HL-60/S4 treated with retinoic acid at 250 ng/mL for 4 days and 3 days (cell line): Measurements from ENCODE around the gene KRTAP10-12.

ENCODE experiments used
- in situ Hi-C: fragments of 300-500 bp; cut with MboI; formaldehyde crosslinking; loops from 2 replicates; pipeline ENCODE4 v1.7.0; 2022; ENCODE audit warnings: low sequenced_read_pairs

The KRTAP10-12 gene

DNA sequence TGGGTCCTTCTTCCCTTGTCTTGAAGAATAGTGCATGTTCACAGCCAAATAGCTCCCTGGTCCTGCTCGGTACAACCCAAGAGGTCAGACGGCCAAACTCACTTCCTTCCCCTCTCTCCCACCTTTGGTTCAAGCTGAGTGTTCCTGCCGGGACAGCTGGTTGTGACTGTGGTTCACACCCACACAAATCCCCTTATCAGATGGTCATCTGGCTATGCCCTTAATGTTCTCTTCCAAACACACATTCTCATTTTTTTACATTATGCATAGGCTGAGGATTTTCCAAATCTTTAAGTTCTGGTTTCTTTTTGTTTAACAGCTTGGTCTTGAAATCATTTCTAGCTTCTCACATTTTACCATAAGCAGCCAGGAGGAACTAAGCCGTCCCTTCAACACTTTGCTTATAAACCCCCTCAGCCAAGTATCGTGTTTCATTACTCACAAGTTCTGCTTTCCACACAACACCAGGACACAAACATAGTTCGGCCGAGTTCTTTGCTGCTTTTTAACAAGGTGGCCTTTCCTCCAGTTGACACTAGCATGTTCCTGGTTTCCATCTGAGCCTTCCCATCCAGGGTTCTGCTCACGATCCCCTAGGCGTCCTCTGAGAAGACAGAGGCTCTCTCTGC lies 34.1 kb downstream of the KRTAP10-12 start:
- in situ Hi-C loops = no loop called here

GRCh38 chr21:44732263-44732662 lies 35.3 kb downstream of the KRTAP10-12 start:
- in situ Hi-C loops = no loop called here

- in situ Hi-C loops = no loop called here
Observed at GRCh38 chr21:44732956-44733355, 36.0 kb downstream of the KRTAP10-12 start.

- in situ Hi-C loops = no loop called here
Observed at GRCh38 chr21:44734026-44734745, 37.2 kb downstream of the KRTAP10-12 start.

DNA sequence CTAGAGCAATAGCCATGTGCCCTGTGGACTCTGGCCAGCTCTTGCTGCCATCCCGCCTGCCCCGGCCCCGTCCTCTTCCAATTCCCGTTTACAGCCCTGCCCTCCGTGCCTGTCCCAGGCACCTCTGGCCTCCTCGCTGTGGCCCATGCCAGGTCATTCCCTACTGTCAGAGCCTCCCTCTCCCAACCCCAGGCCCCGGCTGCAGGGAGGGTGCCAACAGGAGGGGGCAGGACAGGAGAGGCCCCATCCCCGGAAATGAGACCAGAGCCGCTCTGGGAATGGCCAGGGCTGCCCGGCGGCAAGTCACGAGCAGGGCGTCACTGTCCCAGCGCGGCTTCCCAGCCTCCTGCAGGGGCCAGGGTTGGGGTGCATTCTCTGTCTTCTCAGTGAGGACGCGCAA lies 37.9 kb downstream of the KRTAP10-12 start:
- in situ Hi-C loops = no loop called here

GRCh38 chr21:44735821-44736220 lies 38.8 kb downstream of the KRTAP10-12 start:
- in situ Hi-C loops = no loop called here

DNA sequence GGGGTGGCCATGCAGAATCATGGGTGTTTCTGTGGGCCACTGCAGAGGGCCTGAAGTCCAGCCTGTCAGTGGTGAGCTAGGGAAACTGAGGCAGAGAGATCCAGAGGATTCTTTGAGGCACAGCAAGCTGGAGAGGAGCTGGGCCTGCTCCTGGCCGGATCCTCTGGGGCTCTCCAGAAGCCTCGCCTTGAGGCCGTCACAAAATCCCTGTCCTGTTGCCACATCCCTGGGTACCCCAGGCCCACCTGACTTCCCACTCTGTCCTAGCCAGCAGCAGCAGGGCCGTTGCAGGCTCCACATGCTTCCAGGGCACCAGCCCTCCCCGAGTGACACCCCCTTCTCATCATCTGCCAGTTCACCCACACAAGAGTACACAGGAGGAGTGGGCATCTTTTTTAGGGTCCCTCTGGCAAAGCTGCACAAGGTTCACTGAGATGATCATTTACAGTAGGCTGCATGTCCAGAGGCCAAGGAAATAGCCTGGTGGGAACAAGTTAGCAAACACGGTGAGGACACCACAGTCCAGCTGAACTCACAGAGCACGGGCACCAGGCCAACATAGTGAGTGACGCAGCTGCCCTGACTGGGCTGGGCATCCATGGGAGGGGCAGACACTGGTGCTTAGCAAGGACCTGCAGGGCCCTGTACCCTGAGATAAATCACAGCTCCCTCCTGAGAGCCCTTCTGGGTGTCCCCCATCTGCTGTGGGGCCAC lies 39.5 kb downstream of the KRTAP10-12 start:
- in situ Hi-C loops = no loop called here

- in situ Hi-C loops = no loop called here
Observed at GRCh38 chr21:44737706-44738354, 40.9 kb downstream of the KRTAP10-12 start.

DNA sequence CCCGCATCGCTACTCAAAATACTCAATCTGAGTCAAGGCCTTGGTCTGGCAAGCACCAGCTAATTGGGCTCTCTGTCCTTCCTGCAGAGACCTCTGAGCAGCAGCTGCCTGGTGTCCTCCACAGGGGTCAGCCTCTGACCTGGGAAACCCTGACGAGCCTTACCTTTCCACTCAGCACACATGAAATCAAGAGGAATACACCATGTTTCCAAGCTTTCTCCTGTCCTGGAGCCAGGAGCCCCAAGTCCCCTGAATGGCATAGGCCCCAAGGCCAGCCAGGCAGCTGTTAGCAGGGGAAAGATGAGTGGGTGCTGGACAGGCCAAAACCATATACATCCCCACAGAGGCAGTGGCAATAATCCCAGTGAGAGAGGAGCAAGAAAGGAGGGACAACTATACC lies 41.6 kb downstream of the KRTAP10-12 start:
- in situ Hi-C loops = no loop called here

GRCh38 chr21:44739316-44739715 lies 42.3 kb downstream of the KRTAP10-12 start:
- in situ Hi-C loops = no loop called here

GRCh38 chr21:44740742-44741141 lies 43.8 kb downstream of the KRTAP10-12 start:
- in situ Hi-C loops = no loop called here

DNA sequence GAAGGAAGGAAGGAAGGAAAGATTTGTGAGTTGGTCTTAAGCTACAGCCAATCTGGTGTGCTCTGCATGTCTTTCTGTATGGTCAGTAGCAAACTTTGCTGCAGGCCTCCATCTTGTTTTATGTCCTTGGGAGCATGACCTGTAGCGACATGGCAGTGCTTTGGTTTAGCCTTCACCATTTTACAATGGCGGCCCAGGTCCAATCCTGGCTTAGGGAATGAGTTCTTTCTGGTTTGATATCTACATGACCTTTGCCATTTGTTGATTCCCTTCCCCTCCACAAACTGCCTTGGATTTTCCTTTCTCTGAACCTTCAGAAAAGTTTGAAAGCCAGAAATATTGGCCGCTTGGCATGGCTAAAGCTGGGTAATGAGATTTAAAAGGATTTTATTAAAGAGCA lies 44.9 kb downstream of the KRTAP10-12 start:
- in situ Hi-C loops = no loop called here

DNA sequence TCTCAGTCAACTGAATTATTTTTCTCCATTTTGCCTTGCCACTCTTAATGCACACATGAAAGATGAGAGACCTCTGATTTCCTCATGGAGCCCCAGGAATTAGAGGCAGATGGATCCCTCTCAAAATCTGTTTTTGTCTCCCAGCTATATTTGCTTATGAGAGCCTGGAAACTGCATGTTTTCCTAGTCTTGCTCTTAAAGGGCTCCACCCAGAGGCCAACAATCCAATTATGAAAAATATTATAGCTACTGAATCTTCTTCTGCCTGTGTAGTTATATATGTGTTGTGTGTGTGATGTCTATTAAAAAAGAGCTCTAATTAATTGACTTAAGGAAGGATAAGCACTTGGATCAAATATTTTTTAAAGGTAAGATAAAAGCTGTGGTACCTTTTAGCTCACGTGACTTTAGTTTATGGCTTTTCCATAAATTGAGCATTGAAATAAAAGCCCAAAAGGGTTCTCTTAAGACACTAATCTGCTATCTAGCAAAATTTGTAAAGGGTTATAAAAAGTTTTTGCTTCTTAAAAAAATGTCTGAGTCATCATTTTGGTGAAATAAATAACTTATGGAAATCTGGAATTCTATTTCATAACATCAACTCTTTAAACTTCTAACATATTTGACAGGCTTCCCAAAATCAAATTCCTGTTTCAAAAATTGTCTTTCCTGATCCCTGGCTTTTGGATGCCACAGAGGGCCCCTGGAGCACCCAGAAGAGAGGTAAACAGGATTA lies 45.6 kb downstream of the KRTAP10-12 start:
- in situ Hi-C loops = no loop called here
